Neural progenitor cell (in vitro differentiated cells): Measurements from ENCODE around the gene TNFRSF19.

Source experiments
- EZH2 ChIP-seq: fragments of 200-600 bp; sonication (generic); IDR thresholded peaks from 2 replicates; pipeline ENCODE4 v1.6.1; 2017; ENCODE audit warnings: antibody characterized with exemption, mild to moderate bottlenecking, moderate library complexity
- EZH2phosphoT487 ChIP-seq: fragments of 200-600 bp; sonication (generic); IDR thresholded peaks from 2 replicates; pipeline ENCODE4 v1.6.1; 2017; ENCODE audit warnings: antibody characterized with exemption
- TF ChIP-seq, protein P1 (sequence below): fragments of 200-600 bp; sonication (generic); IDR thresholded peaks from 2 replicates; pipeline ENCODE4 v1.5.1; 2017; ENCODE audit warnings: antibody characterized with exemption, mild to moderate bottlenecking

DNA sequence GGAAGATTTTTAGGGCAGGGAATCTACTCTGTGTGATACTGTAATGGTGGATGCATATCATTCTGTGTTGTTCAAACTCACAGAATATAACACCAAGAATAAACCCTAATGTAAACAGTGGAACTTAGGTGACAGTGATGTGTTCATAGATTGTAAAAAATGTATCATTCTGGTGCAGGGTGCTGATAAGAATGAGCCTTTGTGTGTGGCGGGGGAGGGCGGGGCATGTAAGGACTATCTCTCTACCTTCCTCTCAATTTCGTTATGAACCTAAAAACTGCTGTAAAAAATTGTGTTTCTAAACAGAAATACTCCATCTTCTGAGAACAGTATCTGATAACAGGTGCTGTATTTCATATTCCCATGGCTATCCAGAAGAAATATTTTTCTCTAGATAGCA is 35.6 kb downstream of the TNFRSF19 start:
- TF ChIP-seq, protein P1, sequence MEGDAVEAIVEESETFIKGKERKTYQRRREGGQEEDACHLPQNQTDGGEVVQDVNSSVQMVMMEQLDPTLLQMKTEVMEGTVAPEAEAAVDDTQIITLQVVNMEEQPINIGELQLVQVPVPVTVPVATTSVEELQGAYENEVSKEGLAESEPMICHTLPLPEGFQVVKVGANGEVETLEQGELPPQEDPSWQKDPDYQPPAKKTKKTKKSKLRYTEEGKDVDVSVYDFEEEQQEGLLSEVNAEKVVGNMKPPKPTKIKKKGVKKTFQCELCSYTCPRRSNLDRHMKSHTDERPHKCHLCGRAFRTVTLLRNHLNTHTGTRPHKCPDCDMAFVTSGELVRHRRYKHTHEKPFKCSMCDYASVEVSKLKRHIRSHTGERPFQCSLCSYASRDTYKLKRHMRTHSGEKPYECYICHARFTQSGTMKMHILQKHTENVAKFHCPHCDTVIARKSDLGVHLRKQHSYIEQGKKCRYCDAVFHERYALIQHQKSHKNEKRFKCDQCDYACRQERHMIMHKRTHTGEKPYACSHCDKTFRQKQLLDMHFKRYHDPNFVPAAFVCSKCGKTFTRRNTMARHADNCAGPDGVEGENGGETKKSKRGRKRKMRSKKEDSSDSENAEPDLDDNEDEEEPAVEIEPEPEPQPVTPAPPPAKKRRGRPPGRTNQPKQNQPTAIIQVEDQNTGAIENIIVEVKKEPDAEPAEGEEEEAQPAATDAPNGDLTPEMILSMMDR = no peak
- no peak for TF ChIP-seq EZH2
- TF ChIP-seq EZH2phosphoT487 = no peak
